Left colon (tissue), 2 donors: Measurements from ENCODE around the gene INPP5A. TPM values are rescaled to one million over a fixed set of nuclear protein-coding genes. Genes with fewer than 3 reads are reported as not detected.

Source experiments
- ATAC-seq: fragments of 200-7000 bp; cut with Tn5 transposase; one replicate; pipeline ENCODE4 v1.9.1; 2020; ENCODE audit warnings: mild to moderate bottlenecking, moderate library complexity
- DNase-seq, 2 donors: peaks; one replicate each; pipeline ENCODE4 v3.0.0-alpha.2; 2020
- intact Hi-C, 2 donors: fragments of 100-400 bp; cut with DNase I in 1 of 2; cut with micrococcal nuclease in 1 of 2; formaldehyde crosslinking; loops; one replicate each; pipeline versions ENCODE4 v1.11.2 to v1.14.0; 2022; cut with DNase I, micrococcal nuclease
- total RNA-seq, 2 donors: library from RNA; stranded (reverse); fragmentation: NEBNext Ultra II Directional; extraction: Animal tissue kit (Norgen Biotek cat#: 25700); gene quantifications; one replicate each; pipeline ENCODE4 v1.2.1, GENCODE V29; 2021
- donor health status: DM: no; HTN: no; CAD: no.
- donor health status: DM: yes; HTN: yes; CAD: no.

Gene INPP5A
- total RNA-seq, 2 donors from 2014 or later = 35.6 to 42.2 TPM

DNA sequence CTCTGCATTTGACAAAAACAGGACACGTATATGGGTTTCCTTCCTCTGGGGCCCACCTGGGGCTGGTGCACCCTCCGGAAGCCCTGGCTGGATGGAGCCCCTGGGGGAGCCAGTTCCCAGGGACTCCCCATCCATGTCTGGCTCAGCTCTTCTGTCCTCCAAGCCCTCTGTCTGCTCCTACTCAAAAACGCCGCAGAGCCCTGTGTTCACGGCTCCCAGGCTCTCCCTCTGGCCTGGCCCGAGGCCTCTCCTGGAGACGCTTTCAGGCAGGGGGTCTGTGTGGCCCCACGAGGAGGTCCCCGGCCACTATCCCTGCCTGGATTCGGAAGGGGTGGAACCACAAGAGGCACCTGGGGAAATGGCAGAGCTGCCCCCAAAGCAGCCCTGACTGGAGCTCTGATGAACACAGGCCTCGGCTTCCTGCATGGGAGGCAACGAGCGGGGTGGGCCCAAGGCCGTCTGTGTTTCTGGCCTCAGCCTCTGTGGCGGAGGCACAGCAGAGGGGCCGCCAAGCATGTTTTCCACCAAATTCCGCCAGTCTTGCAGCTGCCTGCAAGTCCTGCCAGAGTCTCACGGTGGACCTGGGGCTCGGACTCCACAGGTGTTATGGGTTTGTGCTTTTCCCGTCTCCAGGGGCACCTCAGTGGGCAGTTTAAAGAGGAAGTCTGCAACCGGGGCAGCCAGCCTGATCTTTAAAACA, 22.6 kb upstream of the INPP5A start:
- peak in 1 of 2 donors; percentile 26 for DNase-seq
- intact Hi-C loops = no loop called here
- no peak for ATAC-seq

DNA sequence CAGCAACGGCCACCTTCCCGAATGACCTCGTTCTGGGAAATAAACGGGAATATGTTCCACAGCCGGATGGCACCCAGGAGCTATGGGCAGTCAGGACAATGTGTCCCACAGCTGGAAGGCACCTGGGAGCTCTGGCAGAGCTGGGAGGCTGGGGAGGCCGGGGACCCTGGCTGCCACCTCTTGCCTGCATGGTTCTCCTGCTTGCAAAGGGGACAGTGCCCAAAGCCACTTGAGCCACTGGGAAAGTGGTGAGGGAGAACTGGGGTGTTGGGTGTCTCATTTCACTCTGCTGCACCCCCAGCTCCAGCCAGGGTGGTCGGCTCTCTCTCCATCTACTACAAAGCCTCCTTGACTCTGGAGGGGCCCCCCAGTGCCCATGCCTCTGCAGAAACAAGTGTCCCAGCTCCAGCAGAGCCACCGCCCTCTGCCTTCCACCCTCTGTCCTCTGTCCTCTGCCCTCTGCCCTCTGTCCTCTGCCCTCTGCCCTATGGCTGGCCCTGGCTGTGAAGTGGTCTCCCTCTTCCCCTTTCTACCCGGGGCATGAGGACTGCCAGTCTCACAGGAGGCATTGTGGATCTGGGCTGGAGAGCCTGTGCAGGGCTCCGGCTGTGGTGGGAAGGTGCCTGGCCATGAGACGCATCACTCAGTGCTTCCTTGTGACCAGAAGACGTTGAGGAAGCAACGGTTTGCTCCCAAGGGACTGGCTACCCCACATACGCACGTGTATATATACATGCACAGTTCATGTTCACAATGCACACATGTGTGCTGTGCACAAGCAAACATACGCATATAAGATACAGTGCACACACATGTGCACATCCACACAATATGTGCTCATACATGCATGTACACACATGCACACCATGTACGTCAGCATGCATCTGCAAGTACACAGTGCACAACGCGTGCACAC, 21.5 kb upstream of the INPP5A start:
- ATAC-seq (no peak), DNase-seq (peak in 1 of 2 donors; percentile 24)
- intact Hi-C loops = no loop called here

DNA sequence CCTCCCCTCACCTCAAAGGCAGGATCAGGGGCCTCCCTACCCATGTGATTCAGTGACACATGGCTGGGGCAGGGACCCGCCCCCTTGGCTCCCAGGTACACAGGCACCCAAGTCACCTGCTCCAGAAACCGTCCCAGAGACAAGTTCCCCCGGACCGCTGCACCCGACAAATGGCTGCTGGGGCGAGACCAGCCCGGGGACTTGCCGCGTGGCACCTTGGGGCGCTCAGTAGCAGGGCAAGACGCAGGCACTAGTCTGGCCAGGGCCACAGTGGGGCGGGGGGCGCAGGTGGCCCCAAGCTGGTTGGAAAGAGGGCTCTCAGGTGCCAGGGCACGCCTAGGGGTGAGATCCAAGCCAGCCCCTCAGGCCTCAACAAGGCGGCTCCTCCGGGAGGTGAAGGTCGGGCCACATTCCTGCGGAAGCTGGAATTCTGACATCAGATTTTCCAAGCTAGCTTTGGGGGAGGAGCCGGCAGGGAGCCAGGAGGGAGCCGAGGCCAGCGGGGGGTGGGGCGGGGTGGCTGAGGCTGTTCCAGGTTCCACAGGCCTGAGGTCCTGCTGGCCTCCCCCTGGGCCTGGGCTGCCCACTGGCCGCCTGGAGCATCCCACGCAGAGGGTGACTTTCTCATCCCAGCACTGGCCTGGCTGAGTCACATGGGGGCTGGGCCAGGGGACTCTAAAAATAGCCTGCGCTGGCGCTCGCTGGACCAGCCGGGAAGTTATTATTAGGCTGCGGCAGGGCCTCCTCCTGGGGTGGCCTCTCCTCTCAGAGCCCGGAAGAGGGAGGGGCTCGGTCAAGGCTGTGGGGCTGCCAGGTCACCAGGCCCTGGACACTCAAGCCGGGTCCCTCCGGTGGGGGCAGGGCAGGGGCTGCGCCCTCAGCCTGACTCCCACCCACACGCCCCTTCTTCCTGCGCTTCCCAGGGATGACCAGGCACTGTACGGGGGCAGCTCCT, 20.5 kb upstream of the INPP5A start:
- intact Hi-C loops = no loop called here

DNA sequence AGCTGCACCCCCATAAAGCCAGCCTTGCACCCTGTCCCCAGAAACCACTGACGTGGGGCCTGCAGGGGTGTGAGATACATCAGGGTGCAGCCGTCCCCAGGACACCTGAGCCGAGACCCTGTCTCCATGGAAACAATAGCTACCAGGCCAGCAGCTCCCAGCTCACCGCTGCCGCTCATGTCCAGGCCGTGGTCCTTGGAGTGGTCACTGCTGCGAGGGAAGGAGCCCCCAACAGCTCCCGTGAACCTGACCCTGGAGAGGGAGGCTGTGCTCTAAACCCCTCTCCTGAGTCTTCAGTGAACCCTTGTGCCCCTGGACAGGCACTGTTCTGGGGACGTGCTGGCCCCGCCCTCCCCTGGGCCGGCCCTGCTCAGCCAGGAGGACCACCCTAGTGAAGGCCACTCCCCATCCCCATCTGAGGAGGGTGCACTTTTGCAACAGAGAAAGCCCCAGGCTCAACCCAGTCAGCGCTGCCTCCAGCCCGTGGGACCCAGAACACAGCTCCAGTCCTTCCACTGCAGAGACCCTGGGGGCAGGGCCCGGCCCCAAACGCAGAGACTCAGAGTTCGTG, 19.6 kb upstream of the INPP5A start:
- intact Hi-C loops = no loop called here
- ATAC-seq = no peak
- peak in 1 of 2 donors; percentile 26 for DNase-seq

More for the DNA sequence above, 20.5 kb upstream of the INPP5A start:
- DNase-seq (peak; percentile 78 to 84), ATAC-seq (peak; percentile 46)

DNA sequence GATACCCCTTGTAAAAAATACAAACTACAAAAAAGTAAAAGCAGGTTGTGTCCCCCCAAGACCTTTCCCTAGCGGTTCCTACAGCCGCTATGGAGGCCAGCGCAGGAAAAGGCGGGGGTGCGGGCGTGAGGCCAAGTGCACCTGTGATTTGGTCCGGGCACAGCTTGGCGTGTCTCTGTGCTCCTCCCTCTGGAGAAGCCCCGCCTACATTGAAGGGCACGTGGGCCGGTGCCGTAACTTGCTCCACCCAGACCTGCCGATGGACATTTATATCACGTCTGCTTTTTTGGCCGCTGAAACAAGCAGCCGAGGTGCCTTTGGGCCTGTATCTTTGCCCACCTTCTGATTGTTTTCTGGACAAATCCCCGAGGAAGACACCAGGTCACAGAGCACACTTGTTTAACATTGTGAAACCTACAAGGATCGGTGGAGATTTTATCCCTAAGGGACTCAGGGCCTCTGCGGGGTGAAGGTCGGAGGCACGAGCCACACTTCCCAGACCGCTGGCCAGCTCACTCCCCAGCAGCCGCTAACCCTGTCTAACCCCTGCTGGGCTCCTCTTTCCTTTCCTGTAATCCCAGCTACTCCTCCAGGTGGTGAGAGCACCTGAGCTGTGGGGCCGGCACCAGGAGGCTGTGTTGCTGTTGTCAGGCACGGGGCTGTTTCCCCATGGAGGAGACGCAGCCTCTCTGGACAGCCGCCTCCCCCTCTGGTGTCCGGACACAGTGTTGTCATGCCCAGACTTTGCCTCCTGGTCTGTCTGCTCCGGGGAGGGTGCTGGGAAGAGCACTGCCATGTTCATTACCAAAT, 18.8 kb upstream of the INPP5A start:
- peak; percentile 94 for ATAC-seq
- DNase-seq = peak; percentile 90 to 91
- intact Hi-C loops = no loop called here

DNA sequence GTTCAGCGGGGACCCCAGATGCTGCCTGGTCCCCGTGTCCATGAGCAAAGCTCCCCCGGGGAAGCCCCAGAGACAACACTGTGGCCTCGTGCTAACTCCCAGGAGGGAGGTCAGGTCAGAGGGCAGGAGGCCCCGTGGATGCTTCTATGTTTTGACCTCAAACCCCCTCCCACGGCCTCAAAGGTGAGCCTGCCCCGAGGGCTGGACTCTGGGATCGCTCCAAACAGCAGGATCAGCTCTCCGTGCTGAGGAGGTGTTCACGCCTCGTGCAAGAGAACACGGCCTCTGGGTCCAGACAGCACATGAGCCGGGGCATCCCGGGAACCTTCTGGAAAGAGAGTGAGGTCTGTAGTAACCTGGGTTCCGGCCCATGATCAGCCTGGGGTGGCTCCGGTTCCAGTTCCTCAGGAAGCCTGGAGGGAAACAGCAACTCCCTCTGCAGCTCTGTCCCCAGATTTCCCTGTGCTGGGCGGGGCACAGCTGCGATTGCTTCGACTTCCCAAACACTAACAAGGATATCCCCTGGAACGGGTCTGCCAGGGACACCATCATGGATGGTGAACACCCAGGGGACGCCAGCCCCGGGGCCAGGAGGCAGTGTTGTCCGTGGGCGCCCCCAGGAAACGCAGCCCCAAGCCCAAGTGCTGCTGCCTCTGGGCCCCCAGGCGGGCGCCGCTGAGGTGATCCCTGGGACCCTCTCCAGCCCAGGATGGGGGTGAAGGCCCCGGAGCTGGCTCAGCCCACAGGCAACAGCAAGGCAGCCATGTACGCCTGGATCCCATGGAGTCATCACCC, 18.0 kb upstream of the INPP5A start:
- ATAC-seq = no peak
- DNase-seq = peak in 1 of 2 donors; percentile 25
- intact Hi-C loops = no loop called here

DNA sequence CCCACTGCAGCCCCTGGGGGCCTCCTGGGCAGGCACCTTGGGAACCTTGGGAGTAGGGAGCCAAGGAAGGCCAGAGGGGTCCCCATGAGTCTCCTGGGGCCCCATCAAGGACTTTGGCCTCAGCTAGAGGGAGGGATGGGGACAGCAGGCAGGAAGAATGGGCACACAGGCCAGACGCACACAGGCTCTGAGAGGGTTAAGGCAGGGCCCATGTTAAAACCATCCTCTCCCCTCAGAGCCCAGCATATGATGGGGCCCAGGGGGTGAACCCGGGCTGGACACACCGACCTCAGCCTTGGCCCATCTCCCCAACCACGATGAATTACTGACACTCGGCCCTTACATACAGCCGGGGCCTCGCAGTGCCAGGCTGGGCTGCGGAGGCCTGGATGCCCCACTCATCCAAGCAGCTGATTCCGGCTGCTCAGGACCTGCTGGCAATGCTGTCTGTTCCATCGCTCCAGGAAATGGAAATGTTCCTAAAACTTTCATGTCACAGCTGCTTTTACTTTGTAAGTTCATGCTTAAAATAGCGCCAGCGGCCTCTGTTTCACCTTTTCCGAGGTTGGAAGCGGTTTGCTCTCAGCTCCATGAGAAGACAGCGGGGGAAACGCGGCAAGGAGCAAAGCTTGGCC, 17.3 kb upstream of the INPP5A start:
- ATAC-seq (no peak), DNase-seq (peak in 1 of 2 donors; percentile 31)
- intact Hi-C loops = no loop called here

DNA sequence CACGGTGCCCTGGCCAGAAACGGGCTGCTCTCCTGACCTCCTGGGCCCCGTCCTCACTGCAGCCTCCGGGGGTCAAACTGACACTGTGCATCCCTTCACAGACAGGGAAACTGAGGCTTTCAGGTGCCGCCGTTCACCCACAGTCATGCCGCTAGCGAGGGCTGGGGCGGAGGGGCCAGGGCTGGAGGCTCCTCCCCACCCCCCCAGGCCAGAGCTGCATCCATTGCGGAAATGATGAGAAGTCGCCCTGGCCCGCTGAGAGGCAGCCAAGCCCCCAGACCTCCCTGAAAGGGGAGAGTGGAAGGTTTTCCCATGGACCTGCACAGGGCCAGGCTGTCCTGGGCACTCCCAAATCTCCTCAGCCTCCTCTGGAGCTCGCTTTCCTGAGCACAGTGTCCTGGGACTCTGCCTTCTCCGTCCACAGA, 16.5 kb upstream of the INPP5A start:
- no peak for ATAC-seq

DNA sequence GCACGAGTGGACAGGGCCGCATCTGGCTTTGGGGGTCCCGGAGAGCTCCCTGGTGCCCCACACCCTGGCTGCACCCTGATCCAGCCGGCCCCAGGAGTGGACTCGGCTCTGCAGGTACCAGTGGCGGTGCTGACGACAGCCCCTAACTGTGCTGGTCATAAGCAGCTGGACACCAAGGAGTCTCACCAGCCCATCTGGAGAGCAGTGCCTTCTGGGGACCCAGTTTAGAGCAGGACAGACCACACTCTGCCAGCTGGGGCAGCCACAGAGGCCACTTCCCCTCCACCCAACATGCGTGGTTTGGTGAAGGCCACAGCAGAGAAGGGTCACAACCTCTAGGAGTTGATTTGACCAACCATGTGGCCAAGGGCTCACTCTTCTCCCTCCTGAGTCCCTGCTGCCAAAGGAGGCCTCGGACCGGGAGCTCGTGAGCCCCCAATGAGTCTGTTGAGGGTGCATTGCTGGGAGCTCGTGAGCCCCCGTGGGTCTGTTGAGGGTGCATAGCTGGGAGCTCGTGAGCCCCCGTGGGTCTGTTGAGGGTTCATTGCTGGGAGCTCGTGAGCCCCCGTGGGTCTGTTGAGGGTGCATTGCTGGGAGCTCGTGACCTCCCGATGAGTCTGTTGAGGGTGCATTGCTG, 16.0 kb upstream of the INPP5A start:
- ATAC-seq = no peak
- intact Hi-C loops = no loop called here
- peak in 1 of 2 donors; percentile 23 for DNase-seq

More for the DNA sequence above, 16.5 kb upstream of the INPP5A start:
- intact Hi-C loops = no loop called here
- DNase-seq = no peak

DNA sequence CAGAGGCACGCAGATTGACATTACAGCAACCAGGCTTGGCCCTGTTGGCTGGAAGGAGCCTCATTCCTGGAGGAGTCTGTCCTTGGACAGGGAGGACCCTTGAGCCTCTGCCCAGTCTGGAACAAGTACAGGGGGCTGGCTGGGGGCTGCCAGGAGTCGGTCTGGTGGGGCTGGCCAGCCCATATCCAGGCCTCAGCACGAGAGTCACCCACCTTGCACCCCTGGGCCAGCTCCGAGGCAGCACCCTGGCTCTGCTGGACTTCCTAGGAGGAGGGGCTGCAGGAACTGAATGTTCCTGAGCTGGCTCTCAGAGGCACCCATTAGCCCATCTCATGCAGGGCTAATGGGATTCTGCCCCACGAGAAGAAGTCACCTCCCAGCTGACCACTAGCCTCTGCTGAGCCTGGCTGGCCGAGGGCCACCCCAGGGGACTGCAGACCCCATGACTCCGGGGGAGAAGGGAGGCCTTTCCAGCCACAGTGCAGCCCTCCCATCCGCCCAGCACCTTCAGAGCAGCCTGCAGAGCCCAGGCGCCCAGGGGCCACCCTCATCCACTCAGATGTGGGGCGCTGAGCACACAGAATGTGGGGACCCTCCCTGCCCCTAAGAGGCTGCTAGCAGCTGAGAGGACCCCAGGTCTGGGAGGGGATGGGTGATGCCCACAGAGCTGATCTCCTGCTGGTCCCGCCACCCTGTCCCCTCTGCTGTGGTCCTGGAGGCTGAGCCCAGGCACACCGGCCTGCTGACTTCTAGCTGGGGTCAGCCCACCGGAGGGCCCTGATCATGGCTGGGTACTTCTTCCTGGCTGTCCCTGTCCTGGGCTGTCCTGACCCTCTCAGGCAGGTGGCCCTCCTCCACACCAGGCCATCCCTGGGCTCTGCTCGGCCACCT, 14.8 kb upstream of the INPP5A start:
- intact Hi-C loops = no loop called here
- peak in 1 of 2 donors; percentile 19 for DNase-seq

DNA sequence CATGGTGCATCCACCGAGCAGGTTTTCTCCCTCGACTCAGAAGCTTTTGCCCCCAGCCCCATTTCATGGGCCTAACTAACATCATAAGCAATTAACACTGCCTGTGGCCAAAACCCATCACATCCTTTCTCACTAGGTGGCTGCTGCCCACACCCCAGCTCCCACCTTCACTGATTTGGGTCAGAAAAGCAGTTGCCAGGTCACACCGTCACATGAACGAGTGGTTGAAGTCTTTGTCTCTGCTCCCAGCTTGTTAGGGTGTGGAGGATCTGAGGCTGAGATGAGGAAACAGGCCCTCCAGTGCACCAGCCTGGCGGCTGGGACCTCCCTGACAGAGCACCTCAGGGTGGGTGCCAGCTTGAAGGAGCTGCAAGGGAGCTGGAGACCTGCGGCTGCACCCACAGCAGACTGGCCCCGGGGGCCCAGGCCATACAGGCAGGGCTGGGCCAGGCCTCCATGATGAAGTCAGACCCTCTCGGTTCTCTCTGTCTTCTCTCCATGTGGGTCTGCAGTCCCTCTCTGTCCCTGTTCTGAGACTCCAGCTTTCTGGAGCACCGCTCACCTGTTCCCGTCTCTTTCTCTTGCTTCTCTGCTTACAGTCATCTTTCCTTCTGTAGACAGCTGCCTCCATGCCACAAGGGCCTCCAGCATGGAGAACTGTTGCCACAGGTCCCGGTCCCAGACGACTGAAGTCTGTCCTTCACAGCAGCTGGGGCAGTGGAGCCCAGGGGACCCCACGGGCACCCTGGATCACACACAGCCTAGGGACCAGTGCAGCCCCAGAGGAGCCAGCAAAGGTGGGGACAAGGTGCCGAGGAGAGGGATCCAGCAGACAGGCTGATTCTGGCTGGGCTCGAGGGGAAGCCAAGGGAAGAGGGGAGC, 13.8 kb upstream of the INPP5A start:
- no peak for ATAC-seq
- intact Hi-C loops = no loop called here
- peak in 1 of 2 donors; percentile 21 for DNase-seq

More for the DNA sequence above, 14.8 kb upstream of the INPP5A start:
- ATAC-seq = no peak

DNA sequence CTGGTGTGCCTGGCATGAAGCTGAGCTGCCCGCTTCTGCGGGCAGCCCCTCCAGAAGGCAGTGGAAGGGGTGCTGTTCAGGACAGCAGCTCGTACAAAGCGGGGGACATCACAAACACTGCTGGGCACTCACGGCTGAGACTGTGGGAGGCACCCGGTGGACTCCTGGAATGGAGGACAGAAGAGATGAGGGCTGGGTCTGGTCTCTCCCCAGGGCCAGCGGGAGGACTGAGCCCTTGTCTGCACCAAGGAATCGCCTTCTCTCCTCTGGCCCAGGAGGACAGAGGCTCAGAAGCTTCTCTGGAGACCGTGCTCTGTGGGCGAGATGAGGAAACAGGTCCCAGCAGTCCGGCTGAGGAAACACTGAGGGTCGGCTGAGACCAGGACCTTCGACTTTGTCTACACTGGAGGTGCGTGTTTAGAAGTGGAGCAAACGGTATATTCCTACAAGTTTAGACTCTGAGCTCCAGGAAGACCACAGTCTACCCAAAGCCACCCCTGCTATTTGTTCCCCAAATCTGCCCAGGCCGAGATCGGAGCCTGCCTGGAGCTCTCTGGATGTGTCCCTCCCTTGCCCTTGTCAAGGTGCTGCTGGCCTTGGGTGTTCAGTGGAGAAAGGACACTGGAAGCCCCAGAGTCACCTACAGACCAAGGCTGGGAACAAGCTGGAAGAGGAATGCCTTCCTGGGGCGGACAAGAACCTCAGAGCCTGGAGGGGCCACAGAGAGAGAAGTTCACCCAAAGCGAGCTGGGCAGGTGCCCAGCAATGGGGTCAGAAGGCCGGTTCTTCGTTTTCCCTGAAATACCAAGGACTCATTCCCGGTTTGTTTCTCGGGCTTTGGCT, 12.9 kb upstream of the INPP5A start:
- ATAC-seq (no peak), DNase-seq (peak in 1 of 2 donors; percentile 17)
- intact Hi-C loops = no loop called here

DNA sequence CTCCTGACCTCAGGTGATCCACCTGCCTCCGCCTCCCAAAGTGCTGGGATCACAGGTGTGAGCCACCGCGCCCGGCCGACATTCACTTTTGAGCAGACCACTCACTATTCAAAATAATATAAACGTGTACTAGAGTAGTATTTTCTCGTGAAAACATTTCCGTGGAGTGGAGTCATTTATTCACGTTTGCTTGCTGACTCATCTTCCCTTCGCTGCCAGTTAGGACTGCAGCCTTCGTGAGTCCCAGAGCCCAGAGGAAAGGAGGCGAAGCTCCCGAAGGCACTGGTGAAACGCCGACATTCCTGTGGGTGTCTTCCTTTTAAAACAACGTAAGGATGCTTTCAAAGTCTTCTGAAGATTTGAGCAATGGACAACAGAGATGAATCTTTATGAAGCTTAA, 10.9 kb upstream of the INPP5A start:
- ATAC-seq (no peak), DNase-seq (peak in 1 of 2 donors; percentile 17)
- intact Hi-C loops = no loop called here
